GM10266 (cell line): ENCODE results near the gene FXYD7.
A peak's percentile ranks its signal among the peaks of the same experiment; 100 is the strongest.

ENCODE experiments used
- DNase-seq: peaks from one replicate; pipeline ENCODE4 v3.0.0; 2012; ENCODE audit errors: extremely low spot score
- TF ChIP-seq, protein P1 (sequence below): IDR thresholded peaks from 2 replicates; pipeline ENCODE4 v1.5.1; 2012; ENCODE audit warnings: mild to moderate bottlenecking, low read depth; ENCODE audit not compliant: control insufficient read depth, insufficient read depth; ENCODE audit errors: missing control alignments

Gene FXYD7

DNA sequence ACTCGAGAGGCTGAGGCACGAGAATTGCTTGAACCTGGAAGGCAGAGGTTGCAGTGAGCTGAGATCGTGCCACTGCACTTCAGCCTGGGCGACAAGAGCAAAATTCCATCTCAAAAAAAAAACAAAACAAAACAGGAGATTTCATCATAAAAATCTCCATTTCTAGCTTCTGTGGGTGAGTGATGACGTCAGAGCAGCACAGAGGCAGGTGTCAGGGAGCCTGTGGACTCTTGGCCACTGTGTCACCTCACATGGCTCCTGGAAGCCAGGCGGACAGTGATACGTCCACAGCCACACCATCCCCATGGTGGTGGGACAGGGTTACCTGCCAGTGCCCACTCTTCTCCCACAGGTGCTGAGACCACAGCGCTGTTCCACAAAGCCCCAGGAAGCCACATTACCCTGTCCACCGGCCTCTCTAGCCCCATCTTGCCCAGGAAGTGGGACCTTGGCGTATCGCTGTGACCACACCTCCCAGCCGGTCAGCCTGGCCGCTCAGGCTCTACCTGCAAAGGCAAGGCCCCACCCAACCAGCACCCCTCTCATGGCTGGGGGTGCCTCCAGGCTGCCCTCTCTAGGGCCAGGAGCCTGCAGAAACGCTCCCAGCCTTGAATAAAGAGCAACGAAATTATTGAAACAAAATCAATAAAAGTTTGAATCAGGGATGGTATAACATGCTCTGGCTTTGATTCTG is 29.9 kb upstream of the FXYD7 start:
- TF ChIP-seq, protein P1, sequence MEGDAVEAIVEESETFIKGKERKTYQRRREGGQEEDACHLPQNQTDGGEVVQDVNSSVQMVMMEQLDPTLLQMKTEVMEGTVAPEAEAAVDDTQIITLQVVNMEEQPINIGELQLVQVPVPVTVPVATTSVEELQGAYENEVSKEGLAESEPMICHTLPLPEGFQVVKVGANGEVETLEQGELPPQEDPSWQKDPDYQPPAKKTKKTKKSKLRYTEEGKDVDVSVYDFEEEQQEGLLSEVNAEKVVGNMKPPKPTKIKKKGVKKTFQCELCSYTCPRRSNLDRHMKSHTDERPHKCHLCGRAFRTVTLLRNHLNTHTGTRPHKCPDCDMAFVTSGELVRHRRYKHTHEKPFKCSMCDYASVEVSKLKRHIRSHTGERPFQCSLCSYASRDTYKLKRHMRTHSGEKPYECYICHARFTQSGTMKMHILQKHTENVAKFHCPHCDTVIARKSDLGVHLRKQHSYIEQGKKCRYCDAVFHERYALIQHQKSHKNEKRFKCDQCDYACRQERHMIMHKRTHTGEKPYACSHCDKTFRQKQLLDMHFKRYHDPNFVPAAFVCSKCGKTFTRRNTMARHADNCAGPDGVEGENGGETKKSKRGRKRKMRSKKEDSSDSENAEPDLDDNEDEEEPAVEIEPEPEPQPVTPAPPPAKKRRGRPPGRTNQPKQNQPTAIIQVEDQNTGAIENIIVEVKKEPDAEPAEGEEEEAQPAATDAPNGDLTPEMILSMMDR: no peak
- DNase-seq: no peak

DNA sequence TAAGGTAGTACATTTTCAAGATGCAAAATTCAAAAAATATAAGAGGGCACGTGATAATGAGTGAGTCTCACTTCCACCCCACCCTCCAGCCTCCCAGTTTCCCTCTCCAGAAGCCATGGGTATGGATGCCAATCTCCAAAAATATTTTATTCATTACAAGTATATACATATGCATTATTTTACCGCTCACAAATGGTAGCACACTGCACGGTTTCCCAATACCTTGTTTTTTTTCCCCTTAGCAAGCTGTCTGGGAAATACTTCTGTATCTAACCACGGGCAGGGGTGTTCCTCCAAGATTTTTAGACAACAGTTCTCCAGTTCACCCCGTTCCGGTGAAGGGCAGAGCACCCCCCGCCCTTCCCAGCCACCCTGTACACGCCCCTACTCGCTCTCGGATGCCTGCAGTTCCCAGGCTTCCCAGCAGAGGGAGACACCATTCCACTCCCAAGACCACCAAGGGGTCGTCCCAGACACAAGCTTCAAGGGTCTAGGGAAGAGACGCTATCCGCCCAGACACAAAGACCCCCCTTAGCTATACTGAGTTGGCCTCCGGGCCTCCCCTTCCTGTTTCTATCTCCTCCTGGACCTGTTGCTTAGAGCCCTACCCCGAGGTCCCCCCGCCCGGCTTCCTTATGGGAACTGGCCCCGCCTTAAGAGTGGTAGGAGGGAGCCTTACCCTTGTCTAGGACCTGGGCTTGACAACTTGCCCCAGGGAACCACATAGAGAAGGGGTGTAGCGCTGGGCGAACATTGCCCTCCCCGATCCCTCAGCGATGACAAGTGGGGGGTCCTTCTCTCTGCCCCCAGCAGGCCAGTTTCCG is 28.5 kb upstream of the FXYD7 start:
- DNase-seq: peak; percentile 86
- TF ChIP-seq, protein P1: peak; percentile 93

DNA sequence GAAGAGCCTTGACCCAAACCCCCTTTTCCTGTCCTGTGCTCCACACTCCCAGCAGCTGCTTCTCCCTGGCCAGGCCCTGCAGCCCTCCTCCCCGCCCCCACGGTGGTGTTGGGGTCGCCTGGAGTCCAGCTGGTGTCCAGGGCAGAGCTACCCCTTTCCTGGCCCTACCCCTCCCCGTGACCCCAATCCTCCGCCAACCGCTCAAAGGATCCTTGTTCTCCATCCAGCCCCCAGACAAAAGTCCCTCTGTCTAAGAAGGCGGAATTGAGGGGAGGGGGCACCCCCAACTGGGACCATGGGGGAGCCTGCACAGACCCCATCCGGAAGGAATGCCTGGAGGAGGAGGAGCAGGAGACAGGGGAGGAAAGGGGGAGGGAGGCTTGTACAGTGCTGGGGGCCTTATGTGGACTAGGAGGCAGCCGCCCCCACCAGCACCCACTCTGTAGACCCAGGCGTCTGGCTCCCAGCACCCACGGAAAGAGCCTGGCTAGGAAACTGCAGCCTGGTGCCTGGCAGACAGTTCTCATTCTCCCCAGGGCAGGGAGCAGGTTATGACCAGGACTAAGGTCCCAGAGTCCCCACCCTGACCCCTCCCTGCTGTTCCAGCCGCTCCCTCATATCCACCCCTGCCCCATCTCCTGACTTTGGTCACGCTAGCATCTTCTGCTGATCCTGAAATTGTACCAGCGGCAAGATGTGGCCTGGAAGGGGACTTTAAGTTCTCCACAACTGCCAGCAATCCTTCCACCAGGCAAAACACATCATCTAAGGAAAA is 27.7 kb upstream of the FXYD7 start, which contains the start of gene FXYD3:
Gene FXYD3, plus strand, starts transcription at position 647 of the 775 bp plus-strand sequence. CDS start 3,554 bp downstream, outside the sequence.
- TF ChIP-seq, protein P1: no peak
- no peak for DNase-seq

DNA sequence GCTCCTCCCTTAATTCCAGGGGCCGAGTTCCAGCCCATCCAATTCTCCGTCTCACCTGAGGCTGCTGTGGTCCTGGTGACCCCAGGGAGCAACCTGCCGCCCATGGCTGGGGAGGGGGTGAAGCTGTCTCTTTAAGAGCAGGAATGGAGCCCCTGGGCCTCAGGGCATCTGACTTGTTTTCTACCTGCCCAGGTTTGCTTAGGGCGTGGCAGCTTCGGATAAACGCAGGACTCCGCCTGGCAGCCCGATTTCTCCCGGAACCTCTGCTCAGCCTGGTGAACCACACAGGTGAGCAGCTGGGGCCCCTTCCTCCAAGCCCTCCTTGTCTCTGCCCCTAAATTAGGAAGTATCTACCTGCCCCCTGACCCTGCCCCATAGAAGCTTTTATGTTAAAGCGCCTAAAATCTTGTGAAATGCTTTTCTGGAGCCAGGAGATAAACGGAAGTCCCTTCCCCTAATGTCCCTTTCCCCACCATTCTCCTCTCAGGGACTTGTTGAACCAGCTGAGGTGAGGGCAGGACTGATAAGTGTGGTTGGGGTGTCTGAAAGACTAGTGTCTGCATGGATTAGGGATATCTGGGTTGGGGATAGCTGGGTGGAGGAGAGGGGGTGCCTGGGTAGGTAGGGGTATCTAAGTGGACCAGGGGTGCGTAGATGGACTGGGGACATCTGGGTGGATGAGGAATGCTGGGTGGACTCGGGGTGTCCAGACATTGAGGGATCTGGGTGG is 26.8 kb upstream of the FXYD7 start:
- no peak for DNase-seq
- TF ChIP-seq, protein P1: no peak

DNA sequence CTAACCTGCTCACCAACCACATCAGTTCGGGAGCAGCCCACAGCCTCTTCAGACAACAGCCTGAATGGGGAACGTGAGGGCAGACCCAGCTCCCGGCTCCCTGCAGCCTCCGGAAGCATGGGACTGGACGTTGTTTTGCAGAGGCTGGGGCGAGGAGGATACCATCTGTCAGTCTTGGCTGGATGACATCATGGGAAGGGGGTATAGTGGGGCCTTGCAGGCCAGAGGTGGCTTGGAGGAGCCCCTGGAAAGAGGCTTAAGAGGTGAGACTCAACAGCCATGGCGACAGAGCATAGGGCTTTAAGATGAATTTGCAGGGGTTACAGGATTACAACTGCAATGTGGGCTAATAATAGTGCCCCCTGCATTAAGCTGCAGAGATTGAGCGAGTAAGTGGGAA is 25.9 kb upstream of the FXYD7 start:
- TF ChIP-seq, protein P1: no peak
- DNase-seq: no peak

DNA sequence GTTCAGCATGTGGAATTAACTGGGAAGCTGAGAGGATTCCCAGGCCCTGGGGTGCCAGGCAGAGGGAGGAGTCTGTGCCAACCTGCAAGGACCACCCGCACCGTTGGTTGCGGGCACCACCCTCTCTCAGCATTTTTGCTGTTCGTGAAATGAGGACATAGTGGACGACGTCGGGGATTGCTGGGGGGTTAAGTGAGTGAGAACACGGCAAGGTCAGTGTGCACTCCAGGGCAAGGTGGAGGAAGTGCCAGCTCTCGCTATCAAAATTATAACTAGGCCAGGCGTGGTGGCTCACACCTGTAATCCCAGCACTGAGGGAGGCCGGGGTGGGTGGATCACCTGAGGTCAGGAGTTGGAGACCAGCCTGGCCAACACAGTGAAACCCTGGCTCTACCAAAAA is 25.3 kb upstream of the FXYD7 start:
- DNase-seq: no peak
- TF ChIP-seq, protein P1: no peak
